ENCODE measurements around the gene FAM131A. TPM values are rescaled to one million over a fixed set of nuclear protein-coding genes. Genes with fewer than 3 reads are reported as not detected.

Gene FAM131A
- total and polyA plus RNA-seq, 10 of the 15 experiments (the other 5 are each of a cell fraction or from before 2014, with no cell fraction given), result 0.31 to 4.5 (median 1.5) TPM

DNA sequence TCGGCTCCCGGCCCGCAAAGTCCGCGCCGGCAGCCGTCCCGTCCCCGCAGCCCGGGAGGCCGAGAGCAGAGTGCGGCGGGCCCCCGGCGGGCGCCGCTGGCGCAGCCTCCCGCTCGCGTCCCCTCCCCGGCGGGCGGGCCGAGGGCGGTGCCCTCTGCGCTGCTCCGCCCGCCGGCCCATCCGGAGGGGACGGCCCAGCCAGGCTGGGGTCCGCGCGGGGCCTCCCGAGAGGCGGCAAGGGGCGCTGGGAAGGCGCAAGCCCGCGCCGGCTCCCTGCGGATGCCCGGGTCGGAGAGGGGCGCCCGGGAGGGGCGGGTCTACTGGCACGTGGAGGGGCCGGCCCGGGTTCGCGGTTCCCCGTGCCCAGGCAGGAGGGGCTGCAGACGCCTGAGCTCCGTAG lies 24.1 kb downstream of the FAM131A start, which contains the start of the genes CLCN2 and POLR2H (continued):
- TF ChIP-seq, protein P1, sequence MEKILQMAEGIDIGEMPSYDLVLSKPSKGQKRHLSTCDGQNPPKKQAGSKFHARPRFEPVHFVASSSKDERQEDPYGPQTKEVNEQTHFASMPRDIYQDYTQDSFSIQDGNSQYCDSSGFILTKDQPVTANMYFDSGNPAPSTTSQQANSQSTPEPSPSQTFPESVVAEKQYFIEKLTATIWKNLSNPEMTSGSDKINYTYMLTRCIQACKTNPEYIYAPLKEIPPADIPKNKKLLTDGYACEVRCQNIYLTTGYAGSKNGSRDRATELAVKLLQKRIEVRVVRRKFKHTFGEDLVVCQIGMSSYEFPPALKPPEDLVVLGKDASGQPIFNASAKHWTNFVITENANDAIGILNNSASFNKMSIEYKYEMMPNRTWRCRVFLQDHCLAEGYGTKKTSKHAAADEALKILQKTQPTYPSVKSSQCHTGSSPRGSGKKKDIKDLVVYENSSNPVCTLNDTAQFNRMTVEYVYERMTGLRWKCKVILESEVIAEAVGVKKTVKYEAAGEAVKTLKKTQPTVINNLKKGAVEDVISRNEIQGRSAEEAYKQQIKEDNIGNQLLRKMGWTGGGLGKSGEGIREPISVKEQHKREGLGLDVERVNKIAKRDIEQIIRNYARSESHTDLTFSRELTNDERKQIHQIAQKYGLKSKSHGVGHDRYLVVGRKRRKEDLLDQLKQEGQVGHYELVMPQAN (conservative IDR thresholded peaks at IDR 0.05), result peak; percentile 42
- no peak for TF ChIP-seq SP1 (IDR thresholded peaks at IDR 0.05; ENCODE audit: low read depth, low read length)
- TF ChIP-seq CBX3 (IDR thresholded peaks at IDR 0.05; ENCODE audit: borderline replicate concordance, low read depth), result no peak
- TF ChIP-seq ZNF207 (IDR thresholded peaks at IDR 0.05; ENCODE audit: borderline replicate concordance), result no peak
- TF ChIP-seq PML (IDR thresholded peaks at IDR 0.05; ENCODE audit: low read length), result no peak
- TF ChIP-seq, protein P2, sequence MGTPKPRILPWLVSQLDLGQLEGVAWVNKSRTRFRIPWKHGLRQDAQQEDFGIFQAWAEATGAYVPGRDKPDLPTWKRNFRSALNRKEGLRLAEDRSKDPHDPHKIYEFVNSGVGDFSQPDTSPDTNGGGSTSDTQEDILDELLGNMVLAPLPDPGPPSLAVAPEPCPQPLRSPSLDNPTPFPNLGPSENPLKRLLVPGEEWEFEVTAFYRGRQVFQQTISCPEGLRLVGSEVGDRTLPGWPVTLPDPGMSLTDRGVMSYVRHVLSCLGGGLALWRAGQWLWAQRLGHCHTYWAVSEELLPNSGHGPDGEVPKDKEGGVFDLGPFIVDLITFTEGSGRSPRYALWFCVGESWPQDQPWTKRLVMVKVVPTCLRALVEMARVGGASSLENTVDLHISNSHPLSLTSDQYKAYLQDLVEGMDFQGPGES (IDR thresholded peaks at IDR 0.05), result no peak
- peak; percentile 30; the same call in 1 of the 2 replicates for TF ChIP-seq POLR2A (IDR thresholded peaks at IDR 0.05; ENCODE audit: low read depth, low read length)
- TF ChIP-seq MEF2B (IDR thresholded peaks at IDR 0.05; ENCODE audit: partially characterized antibody, poor library complexity, severe bottlenecking), result no peak
- TF ChIP-seq HDGF (IDR thresholded peaks at IDR 0.05), result no peak
- TF ChIP-seq TCF7 (IDR thresholded peaks at IDR 0.05; ENCODE audit: borderline replicate concordance), result no peak
- no peak for TF ChIP-seq BACH1 (IDR thresholded peaks at IDR 0.05; ENCODE audit: borderline replicate concordance)
- TF ChIP-seq GATAD2B (conservative IDR thresholded peaks at IDR 0.05; ENCODE audit: low read depth), result peak; percentile 60; the same call in 1 of the 2 replicates
- TF ChIP-seq EP300 (IDR thresholded peaks at IDR 0.05; ENCODE audit: borderline replicate concordance in 1 of 2, control insufficient read depth in 1 of 2, low read depth in 2 of 2, low read length in 2 of 2), result no peak
- TF ChIP-seq ZBTB40 (IDR thresholded peaks at IDR 0.05; ENCODE audit: borderline replicate concordance), result no peak
- no peak for TF ChIP-seq POU2F2 (IDR thresholded peaks at IDR 0.05; ENCODE audit: borderline replicate concordance, low read depth, low read length)
- no peak for TF ChIP-seq HCFC1 (IDR thresholded peaks at IDR 0.05; ENCODE audit: low read length)
- peak; percentile 45; the same call in 1 of the 2 replicates for TF ChIP-seq MXI1 (IDR thresholded peaks at IDR 0.05; ENCODE audit: low read depth, low read length)
- no peak for TF ChIP-seq HDAC2 (IDR thresholded peaks at IDR 0.05)
- TF ChIP-seq GABPA (IDR thresholded peaks at IDR 0.05; ENCODE audit: low read depth), result no peak
